Thyroid gland (tissue), 4 donors: ENCODE data around the gene ITGBL1.

Source experiments
- CTCF ChIP-seq, 6 experiments: fragments of 200-600 bp in 3 of 6; fragments of 450-650 bp in 3 of 6; sonication (generic) in 3 of 6; IDR thresholded peaks; one replicate each; pipeline ENCODE4 v1.5.1; 2016 to 2019; ENCODE audit warnings: antibody characterized with exemption in 6 of 6, mild to moderate bottlenecking in 2 of 6, inconsistent platforms in 1 of 6, moderate library complexity in 1 of 6
- POLR2A ChIP-seq, 2 donors: fragments of 450-650 bp; IDR thresholded peaks; one replicate each; pipeline ENCODE4 v1.6.1; 2017; ENCODE audit warnings: antibody characterized with exemption in 2 of 2, mild to moderate bottlenecking in 2 of 2, moderate library complexity in 1 of 2

GRCh38 chr13:101579281-101579802, 126.9 kb downstream of the ITGBL1 start:
- TF ChIP-seq POLR2A (IDR thresholded peaks at IDR 0.05), result no peak
- TF ChIP-seq CTCF (IDR thresholded peaks at IDR 0.05), result no peak
